ENCODE measurements around the gene ACR.

- TF ChIP-seq CTCF (IDR thresholded peaks at IDR 0.05) (no peak), REST (IDR thresholded peaks at IDR 0.05; ENCODE audit: insufficient read depth in 1 of 2, low read depth in 2 of 2, low read length in 1 of 2) (no peak), POLR2AphosphoS5 (IDR thresholded peaks at IDR 0.05; ENCODE audit: low read depth, low read length) (no peak), TCF7L2 (IDR thresholded peaks at IDR 0.05; ENCODE audit: low read depth, low read length) (no peak), SIN3A (IDR thresholded peaks at IDR 0.05; ENCODE audit: borderline replicate concordance, insufficient read depth, low read depth, low read length) (no peak)
These were observed 15.8 kb upstream of the ACR start for GRCh38 chr22:50722048-50722701.

Measured in Panc1 (cell line).